Natural killer cell treated with Interleukin-12 subunit alpha and Interleukin-12 subunit beta and Interleukin-15 and Interleukin-18, amount 100 ng/mL, for 72 hours (primary cell): ENCODE results near the gene CACNA1S. TPM values are rescaled to one million over a fixed set of nuclear protein-coding genes. Genes with fewer than 3 reads are reported as not detected.

Experiments used
- ATAC-seq, 2 donors: fragments of 150-1000 bp; cut with Tn5 transposase in 1 of 2; sonication (Bioruptor Pico), chemical (Tn5 transposase) in 1 of 2; 2 replicates each; pipeline ENCODE4 v1.10.0; 2021
- DNase-seq: peaks from one replicate; pipeline ENCODE4 v3.0.0; 2022; ENCODE audit warnings: low spot score
- H3K27ac Mint-ChIP-seq, 2 donors: 1 replicate in 1 of 2; 2 replicates in 1 of 2; pipeline ENCODE4 v1.8.0; 2022; ENCODE audit warnings: mixed read lengths in 2 of 2, mild to moderate bottlenecking in 1 of 2, moderate library complexity in 1 of 2
- H3K27me3 Mint-ChIP-seq, 2 donors: 1 replicate in 1 of 2; 2 replicates in 1 of 2; pipeline ENCODE4 v1.8.0; 2022; ENCODE audit warnings: mixed read lengths in 2 of 2
- H3K36me3 Mint-ChIP-seq: one replicate; pipeline ENCODE4 v1.8.0; 2022; ENCODE audit warnings: mixed read lengths
- H3K4me1 Mint-ChIP-seq, 2 donors: 1 replicate in 1 of 2; 2 replicates in 1 of 2; pipeline ENCODE4 v1.8.0; 2022; ENCODE audit warnings: low read depth in 2 of 2, mixed read lengths in 2 of 2, mild to moderate bottlenecking in 1 of 2
- H3K4me3 Mint-ChIP-seq: one replicate; pipeline ENCODE4 v1.8.0; 2022; ENCODE audit warnings: mixed read lengths
- H3K9me3 Mint-ChIP-seq: 2 replicates; pipeline ENCODE4 v1.8.0; 2022; ENCODE audit warnings: mixed read lengths
- total RNA-seq, 2 donors: library from RNA; stranded (reverse); gene quantifications; one replicate each; pipeline ENCODE4 v1.2.3, GENCODE V29; 2022

The CACNA1S gene
- total RNA-seq, 2 donors from 2014 or later, result not detected

GRCh38 chr1:201050515-201051277 is 61.5 kb downstream of the CACNA1S start:
- Mint-ChIP-seq H3K4me3 (no peak overlapping the region), H3K4me1 (no peaks in the 10 kb centered on the region), H3K27ac (no peak overlapping the region), H3K36me3 (no peaks in the 10 kb centered on the region), H3K27me3 (no peaks in the 10 kb centered on the region), H3K9me3 (no peaks in the 10 kb centered on the region)
- no peak for DNase-seq
- no peak for ATAC-seq

DNA sequence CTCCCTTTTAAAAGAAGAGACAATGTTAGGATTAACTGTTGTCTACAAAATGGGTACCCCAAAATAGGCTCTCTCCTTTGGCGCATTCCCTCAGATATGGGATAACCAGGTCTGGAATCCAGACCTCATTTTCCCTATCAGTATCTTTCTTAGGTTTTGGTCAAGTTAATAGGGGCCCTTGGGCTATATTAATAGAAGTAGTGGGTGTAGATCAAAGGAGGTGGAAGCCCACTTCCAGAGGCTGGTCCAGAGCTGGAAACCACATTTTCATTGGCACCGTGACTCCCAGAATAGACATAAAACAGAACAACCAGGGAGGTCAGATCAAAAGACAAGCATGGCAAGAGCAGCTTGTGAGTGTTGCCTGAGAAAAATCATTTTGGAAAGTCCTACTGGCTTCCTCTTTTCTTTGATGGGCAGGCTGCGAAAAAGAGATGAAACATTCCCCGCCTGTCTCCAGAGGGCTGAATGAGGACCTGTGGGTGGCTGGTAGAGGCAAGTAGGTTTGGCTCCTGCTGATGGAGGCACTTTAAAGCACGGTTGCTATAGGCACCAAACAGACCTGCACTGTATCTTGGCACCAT is 62.9 kb downstream of the CACNA1S start:
- H3K27me3 Mint-ChIP-seq, result no peaks in the 10 kb centered on the region
- H3K9me3 Mint-ChIP-seq, result no peaks in the 10 kb centered on the region
- no peaks in the 10 kb centered on the region for H3K36me3 Mint-ChIP-seq
- no peak overlapping the region for H3K4me3 Mint-ChIP-seq
- no peaks in the 10 kb centered on the region for H3K4me1 Mint-ChIP-seq
- no peak for ATAC-seq
- H3K27ac Mint-ChIP-seq, result no peak overlapping the region
- DNase-seq, result no peak

GRCh38 chr1:201048521-201048920 is 63.7 kb downstream of the CACNA1S start:
- H3K27me3 Mint-ChIP-seq, result no peaks in the 10 kb centered on the region
- H3K9me3 Mint-ChIP-seq, result no peaks in the 10 kb centered on the region
- H3K36me3 Mint-ChIP-seq, result no peaks in the 10 kb centered on the region
- no peaks in the 10 kb centered on the region for H3K4me1 Mint-ChIP-seq
- DNase-seq (no peak), ATAC-seq (no peak)
- H3K4me3 Mint-ChIP-seq, result no peak overlapping the region
- H3K27ac Mint-ChIP-seq, result no peak overlapping the region

DNA sequence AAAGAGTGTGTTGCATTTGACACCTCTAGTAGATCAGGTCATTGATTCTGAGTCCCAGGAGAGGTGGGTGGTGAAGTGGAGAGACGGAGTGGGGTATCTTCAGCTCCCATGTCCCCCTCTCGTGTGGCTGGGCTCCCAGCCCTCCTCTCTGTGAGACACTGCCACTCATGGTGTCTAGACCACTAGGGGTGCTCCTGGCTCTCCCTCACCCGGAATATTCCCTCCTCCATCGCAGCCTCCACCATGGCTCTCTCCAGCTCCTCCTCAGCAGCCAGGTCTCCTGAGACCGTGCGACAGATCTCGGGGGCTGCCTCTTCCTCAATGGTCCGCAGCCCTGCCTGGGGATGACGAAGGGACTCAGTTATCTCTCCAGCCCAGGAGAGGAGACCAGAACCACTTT is 68.1 kb downstream of the CACNA1S start:
- Mint-ChIP-seq H3K4me3 (no peak overlapping the region), H3K4me1 (peaks cover 0 to 4% of the 10 kb centered on the region in 2 donors), H3K27ac (no peak overlapping the region), H3K36me3 (no peaks in the 10 kb centered on the region), H3K27me3 (no peaks in the 10 kb centered on the region), H3K9me3 (no peaks in the 10 kb centered on the region)
- ATAC-seq (no peak), DNase-seq (no peak)

DNA sequence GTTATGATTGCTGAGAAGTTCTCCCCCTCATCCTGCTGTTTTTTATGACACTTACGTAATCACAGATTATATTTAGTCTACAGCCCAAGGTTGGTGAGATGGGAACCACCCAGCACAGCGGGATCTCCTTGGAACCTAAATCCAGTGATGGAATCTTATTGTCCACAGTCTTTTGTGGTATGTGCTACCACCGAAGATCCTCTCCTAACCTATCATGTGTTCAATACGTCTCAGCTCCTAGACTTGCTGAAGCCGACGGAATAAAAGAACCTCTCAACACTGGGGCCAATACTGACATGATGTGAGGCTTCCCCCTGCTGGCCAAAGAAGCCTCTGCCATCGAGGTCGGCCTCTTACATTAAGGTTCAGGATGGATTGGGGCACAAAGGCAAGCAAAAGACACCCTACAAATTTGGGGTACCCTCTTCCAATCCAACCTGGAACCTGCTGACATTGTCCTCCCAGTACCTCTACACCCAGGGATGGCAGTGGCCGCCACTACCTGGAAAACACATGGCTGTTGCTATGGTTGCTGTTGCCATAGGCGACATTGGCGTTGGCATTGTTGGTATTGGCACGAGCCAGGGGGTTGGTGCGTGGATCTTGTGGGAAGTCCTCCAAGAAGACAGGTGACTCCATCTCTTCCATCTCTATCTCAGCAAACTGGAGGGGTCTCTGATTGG is 69.3 kb downstream of the CACNA1S start:
- Mint-ChIP-seq H3K27ac (no peak overlapping the region), H3K9me3 (no peaks in the 10 kb centered on the region), H3K36me3 (no peaks in the 10 kb centered on the region), H3K4me1 (peaks cover 0 to 4% of the 10 kb centered on the region in 2 donors), H3K27me3 (no peaks in the 10 kb centered on the region), H3K4me3 (no peak overlapping the region)
- no peak for DNase-seq
- ATAC-seq, result peak; percentile 74 to 78

GRCh38 chr1:201041011-201041410 is 71.2 kb downstream of the CACNA1S start:
- H3K36me3 Mint-ChIP-seq, result no peaks in the 10 kb centered on the region
- ATAC-seq (no peak), DNase-seq (no peak)
- no peak overlapping the region for H3K27ac Mint-ChIP-seq
- no peaks in the 10 kb centered on the region for H3K27me3 Mint-ChIP-seq
- peaks cover 0 to 4% of the 10 kb centered on the region in 2 donors for H3K4me1 Mint-ChIP-seq
- H3K9me3 Mint-ChIP-seq, result no peaks in the 10 kb centered on the region
- H3K4me3 Mint-ChIP-seq, result no peak overlapping the region

DNA sequence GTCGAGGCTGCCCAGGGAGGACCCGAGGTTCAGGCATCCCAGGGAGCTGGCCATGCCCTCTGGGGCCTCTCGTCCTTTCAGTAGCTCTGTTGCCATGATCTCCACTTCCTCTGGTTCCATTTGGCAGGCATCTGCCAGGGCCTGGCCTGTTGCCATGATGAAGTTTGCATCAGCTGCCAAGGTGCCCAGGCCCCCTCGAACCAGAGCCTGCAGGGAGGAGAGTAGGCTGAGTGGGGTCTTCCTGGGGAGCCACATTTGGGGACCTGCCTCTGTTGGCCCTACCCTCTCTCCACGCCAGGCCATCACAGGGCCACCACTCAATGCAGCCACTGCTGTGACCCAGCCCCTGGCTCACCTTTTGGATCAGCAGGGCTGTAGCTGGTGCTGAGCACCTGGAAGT is 72.3 kb downstream of the CACNA1S start:
- H3K4me3 Mint-ChIP-seq, result no peak overlapping the region
- ATAC-seq (no peak), DNase-seq (no peak)
- H3K36me3 Mint-ChIP-seq, result no peaks in the 10 kb centered on the region
- no peaks in the 10 kb centered on the region for H3K9me3 Mint-ChIP-seq
- H3K4me1 Mint-ChIP-seq, result peaks cover 0 to 4% of the 10 kb centered on the region in 2 donors
- no peak overlapping the region for H3K27ac Mint-ChIP-seq
- no peaks in the 10 kb centered on the region for H3K27me3 Mint-ChIP-seq

DNA sequence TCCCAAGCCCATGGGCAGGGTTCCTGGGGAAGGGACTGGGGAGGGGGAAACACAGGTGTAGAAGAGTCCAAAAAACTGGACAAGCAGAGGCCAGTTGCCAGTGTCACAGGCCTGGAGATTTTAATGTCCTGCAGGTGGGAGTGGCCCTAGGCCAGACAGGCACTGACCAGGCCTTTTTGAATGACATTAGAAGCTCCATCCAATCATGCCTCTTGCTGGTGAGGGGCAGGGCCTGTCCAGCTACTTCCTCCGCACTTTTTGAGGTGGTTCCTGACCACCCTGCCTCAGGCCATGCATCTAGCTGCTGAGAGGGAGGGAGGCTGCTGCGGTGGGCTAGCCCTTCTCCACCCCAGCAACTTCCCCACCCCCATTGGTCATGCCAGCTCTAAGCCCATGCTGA is 72.8 kb downstream of the CACNA1S start:
- H3K9me3 Mint-ChIP-seq, result no peaks in the 10 kb centered on the region
- no peak overlapping the region for H3K27ac Mint-ChIP-seq
- no peak for DNase-seq
- H3K4me1 Mint-ChIP-seq, result peaks cover 0 to 4% of the 10 kb centered on the region in 2 donors
- no peak overlapping the region for H3K4me3 Mint-ChIP-seq
- no peaks in the 10 kb centered on the region for H3K27me3 Mint-ChIP-seq
- no peaks in the 10 kb centered on the region for H3K36me3 Mint-ChIP-seq
- ATAC-seq, result no peak

GRCh38 chr1:201038186-201038876 is 73.9 kb downstream of the CACNA1S start:
- no peak overlapping the region for H3K4me3 Mint-ChIP-seq
- DNase-seq (no peak), ATAC-seq (no peak)
- H3K9me3 Mint-ChIP-seq, result no peaks in the 10 kb centered on the region
- H3K36me3 Mint-ChIP-seq, result no peaks in the 10 kb centered on the region
- no peaks in the 10 kb centered on the region for H3K27me3 Mint-ChIP-seq
- H3K27ac Mint-ChIP-seq, result no peak overlapping the region
- H3K4me1 Mint-ChIP-seq, result peaks cover 0 to 4% of the 10 kb centered on the region in 2 donors

- H3K4me3 Mint-ChIP-seq, result no peak overlapping the region
- no peaks in the 10 kb centered on the region for H3K9me3 Mint-ChIP-seq
- no peak for ATAC-seq
- no peak for DNase-seq
- H3K27me3 Mint-ChIP-seq, result no peaks in the 10 kb centered on the region
- no peak overlapping the region for H3K27ac Mint-ChIP-seq
- H3K4me1 Mint-ChIP-seq, result no peaks in the 10 kb centered on the region
- H3K36me3 Mint-ChIP-seq, result no peaks in the 10 kb centered on the region
Measured at GRCh38 chr1:201036188-201036842, 75.9 kb downstream of the CACNA1S start.

DNA sequence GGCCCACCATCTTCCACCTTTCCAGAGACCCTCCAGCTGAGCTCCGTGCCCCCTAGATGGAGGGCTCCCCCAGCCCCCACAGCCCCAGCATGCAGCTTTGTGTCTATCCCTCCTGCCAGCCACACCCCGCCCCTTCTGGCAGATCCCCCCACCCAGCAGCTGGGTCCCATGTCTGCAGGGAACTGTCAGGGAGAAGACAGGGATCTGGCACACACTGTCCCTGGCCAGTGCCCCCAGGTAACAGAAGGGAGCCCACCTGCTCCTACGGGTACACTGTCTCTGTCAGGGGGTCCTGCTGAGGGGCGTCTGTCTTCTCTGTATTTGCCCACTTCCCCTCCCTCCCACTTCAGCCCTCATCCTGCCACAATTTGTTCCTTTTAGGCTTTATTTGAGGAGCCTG is 77.6 kb downstream of the CACNA1S start:
- no peaks in the 10 kb centered on the region for H3K9me3 Mint-ChIP-seq
- DNase-seq (no peak), ATAC-seq (no peak)
- H3K27ac Mint-ChIP-seq, result no peak overlapping the region
- H3K27me3 Mint-ChIP-seq, result no peaks in the 10 kb centered on the region
- H3K4me3 Mint-ChIP-seq, result no peak overlapping the region
- no peaks in the 10 kb centered on the region for H3K36me3 Mint-ChIP-seq
- no peaks in the 10 kb centered on the region for H3K4me1 Mint-ChIP-seq

GRCh38 chr1:201032408-201032807 is 79.8 kb downstream of the CACNA1S start:
- DNase-seq, result no peak
- no peak for ATAC-seq
- no peaks in the 10 kb centered on the region for H3K36me3 Mint-ChIP-seq
- no peak overlapping the region for H3K4me3 Mint-ChIP-seq
- H3K27ac Mint-ChIP-seq, result no peak overlapping the region
- peaks cover 4 to 7% of the 10 kb centered on the region in 2 donors for H3K4me1 Mint-ChIP-seq
- H3K9me3 Mint-ChIP-seq, result no peaks in the 10 kb centered on the region
- no peaks in the 10 kb centered on the region for H3K27me3 Mint-ChIP-seq

DNA sequence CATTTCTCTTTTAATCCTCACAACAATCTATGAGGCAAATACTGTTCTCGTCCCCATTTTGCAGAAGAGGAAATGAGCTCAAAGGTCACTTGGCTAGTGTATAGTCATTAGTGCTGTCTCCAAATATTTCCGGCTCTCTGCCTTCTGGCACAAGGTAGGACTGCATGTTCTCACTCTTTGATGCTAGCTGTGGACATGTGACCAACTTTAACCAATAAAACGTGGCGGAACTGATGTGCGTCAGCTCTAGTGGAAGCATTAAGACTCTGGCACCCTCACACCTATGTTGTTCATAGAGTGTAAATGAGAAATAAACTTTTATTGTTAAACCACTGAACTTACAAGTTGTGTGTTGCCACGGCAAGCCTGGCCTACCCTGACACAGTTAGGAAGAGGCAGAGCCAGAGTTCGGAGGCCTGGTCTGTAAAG is 83.8 kb downstream of the CACNA1S start:
- DNase-seq (no peak), ATAC-seq (no peak)
- H3K27ac Mint-ChIP-seq, result no peak overlapping the region
- H3K9me3 Mint-ChIP-seq, result no peaks in the 10 kb centered on the region
- no peak overlapping the region for H3K4me3 Mint-ChIP-seq
- no peaks in the 10 kb centered on the region for H3K27me3 Mint-ChIP-seq
- peaks cover 21 to 34% of the 10 kb centered on the region in 2 donors for H3K4me1 Mint-ChIP-seq
- no peaks in the 10 kb centered on the region for H3K36me3 Mint-ChIP-seq
